ENCODE measurements around the gene IL1RL1.

The IL1RL1 gene

GRCh38 chr2:102310964-102311640 is at the start of gene IL1RL1:
TSS of gene IL1RL1 (plus strand) at chr2:102311563. CDS start at chr2:102338265, 26,702 bp downstream.
- DNase-seq, result no peak

DNA sequence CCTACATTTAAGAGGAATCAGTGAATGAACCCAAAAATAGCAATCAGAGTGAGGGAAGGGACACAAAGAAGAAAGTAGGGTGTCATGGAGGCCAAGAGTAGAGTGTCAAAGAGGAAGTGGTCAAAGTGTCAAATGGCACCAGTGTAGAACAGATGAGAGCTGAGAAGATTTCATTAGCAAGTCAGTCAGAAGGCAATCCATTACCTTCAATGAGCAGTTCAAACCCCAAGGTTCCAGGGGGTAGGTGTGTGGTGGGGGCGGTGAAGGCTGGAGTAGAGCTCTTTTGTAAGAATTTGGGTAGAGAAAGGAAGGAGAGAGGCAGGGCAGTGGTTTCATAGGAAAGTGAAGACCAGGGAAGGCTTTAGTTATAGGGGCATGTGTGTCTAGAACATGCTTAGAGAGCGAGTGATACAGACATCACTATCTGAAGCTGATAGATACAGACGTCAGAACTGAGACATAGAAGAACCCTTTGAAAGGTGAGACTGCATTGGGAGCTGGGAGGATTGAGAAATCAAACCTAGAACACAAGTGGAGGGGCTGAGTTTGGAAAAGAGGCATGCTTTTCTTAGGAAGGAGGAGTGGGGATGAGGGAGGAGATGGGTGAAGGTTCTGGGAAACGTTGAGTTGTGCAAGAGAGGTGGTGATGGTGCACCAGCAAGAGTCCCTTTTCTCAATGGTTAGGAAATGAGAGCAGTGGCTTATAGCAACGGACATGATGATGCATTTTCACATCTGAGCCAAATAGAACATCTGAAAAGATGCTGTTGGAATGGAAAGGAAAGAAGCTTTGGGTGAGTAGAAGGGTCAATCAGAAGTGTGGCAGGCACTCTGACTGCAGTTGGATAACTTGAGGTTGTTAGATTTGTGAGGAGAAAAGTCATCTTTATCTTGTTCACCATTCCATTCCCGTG is 48.9 kb upstream of the IL1RL1 start:
- no peak for DNase-seq

- DNase-seq, result no peak
These were observed 46.4 kb upstream of the IL1RL1 start for GRCh38 chr2:102264952-102265351.

GRCh38 chr2:102266204-102266603 is 45.2 kb upstream of the IL1RL1 start:
- no peak for DNase-seq

DNA sequence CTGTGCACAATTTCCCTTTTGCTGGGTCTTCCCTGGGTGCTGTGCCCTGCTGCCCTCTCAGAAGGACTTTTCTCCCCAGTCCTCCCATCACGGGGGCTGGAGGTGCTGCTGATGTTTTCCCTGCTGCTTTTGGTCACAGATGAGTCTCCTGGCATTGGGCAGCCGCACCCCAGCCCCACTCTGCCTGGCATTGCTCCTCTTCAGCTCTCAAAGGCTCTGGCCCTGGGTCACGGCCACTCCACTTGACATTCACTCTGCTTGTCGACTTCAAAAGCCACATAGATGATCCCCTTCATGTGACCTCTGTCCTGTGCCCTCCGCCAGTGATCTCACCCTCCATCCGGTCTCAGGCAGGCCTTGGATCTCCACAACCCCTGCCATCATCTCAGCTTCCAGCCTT is 43.6 kb upstream of the IL1RL1 start:
- no peak for DNase-seq

GRCh38 chr2:102268510-102269199 is 42.7 kb upstream of the IL1RL1 start:
- no peak for DNase-seq

- no peak for DNase-seq
These were observed 42.2 kb upstream of the IL1RL1 start for GRCh38 chr2:102269200-102269524.

DNA sequence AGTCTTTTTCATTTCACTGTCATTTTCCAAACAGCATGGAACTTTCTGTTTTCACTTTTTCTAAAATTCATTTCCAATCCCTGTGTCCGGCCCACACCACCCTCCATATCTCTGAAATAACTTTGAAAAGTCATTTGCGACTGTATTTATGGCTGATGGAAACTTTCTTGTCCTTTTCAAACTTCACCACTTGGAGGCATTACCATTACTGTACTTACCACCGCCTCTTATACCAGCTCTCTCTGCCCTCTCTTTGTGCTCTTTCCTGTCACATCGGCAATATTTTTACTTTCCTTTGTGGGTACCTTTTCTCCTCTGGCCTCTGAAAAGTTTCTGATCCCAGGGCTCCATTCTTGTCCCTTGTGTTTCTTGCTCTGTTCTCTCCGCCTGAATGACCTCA is 39.5 kb upstream of the IL1RL1 start:
- DNase-seq, result no peak

DNA sequence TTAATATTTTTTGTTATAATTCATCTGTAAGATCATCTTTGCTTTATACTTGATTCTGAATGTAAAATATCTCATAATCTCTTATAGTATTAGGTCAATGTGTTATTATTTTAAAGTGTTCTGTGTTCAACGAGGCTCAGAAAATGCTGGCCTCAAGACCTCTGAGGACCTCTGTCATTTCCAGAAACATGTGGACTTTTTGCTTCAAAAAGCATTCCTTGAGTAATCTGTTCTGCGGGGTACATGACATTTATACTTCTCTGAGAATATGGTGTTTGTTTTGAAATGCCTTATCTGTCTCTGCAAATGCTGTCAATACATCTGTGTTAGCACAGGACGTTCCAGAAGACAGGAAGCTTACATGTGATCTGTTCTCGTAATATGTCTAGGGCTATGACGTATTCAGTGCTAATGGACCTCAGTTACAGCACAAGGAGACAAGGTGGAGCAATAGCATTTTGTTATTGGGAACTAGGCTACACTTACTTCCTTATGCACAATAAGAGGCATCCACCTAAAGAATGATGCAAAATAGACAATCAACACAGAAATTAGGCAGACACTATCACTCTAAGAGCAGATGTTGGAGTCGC is 37.6 kb upstream of the IL1RL1 start:
- no peak for DNase-seq

DNA sequence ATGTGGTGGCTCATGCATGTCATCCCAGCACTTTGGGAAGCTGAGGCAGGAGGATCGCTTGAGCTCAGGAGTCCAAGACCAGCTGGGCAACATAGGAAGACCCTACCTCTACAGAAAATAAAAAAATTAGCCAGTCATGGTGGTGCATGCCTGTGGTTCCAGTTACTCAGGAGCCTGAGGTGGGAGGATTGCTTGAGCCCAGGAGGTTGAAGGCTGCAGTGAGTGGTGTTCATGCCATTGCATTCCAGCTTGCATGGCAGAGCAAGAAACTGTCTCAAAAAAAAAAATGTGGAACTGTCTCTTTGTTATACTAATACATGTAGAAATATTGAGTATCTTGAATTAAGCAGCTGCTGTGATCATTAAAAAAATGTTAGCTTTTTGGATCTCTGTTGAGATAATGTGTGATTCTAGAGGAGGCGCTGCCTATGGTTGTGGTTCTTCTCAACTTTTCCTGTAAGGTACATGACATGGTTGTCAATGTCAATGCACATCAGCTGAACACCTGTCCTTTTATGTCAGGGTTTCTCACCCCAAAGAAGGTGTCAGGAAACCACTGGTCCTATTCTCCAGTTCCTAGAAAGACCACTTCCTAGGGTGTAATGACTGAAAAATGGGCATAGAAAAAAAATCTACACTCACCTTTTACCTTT is 34.7 kb upstream of the IL1RL1 start:
- DNase-seq, result no peak

DNA sequence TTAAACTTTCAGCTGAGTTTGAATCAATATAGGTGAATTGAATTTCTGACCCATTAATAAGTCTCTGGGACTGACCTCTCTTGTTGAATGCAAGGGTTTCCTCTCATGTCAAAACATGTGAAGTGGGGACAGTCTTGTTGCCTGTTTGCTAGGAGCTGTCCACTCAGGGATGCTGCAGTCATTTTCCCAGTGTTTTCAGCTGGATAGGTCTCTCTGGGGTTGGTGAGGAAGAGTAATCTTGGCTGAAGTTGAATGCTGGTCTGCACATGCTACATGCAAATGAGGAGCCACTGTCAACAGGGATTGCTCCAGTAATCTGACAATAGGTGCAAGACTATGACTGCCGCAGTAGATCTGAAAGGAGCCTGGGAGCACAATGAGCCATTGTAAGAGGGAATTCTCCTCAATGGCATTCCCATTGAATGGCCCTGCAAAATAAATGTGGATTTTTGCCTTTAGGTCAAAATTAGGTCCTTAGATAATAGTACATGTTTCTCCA is 34.1 kb upstream of the IL1RL1 start:
- DNase-seq, result no peak

DNA sequence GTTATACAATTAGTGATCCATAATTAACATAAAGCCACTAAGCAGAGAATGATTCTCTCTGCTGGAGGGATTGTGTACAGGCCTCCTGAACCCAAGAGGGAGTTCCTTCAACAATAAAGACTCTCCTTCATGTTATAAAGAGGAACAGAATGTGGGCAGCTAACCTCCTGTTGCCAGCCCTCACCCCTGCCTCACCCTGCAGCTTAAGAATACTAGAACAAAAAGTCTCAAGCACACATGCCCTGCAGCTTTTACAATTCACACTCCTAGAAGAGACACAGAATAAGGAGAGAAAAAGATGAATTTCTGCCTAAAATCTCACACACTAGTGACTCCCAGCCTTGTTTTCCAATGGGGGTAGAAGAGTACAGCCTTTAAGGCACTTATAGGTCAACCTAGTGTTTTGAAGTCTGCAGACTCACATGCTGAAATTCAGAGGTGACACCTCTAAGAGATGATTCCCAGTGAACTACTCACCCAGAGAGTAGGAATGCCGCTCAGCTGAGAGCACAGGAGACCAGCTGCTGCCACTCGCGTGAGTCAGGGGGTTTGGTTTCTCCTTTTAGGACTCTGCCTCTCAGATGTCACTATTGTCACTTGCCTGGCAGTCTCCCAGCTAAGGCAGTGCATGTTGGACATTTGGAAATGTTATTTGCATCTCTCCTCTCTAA is 32.5 kb upstream of the IL1RL1 start:
- DNase-seq, result no peak

DNA sequence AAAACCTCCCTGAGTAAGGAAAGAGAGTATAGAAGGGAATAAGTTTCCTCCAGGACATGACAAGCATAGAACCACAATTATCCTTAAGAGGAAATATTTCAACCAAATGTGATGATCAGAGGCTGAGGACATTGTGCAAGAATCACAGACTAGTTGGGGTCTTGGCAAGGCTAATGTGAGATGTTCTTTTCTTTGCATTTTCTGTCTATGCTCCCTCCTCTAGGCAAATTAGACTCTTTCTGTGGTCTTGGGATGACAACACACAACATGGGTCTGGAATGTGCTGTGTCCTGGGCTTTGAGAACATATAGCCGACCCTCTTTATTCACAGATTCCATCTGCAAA is 32.0 kb upstream of the IL1RL1 start:
- no peak for DNase-seq

- DNase-seq, result no peak
These were observed 28.7 kb upstream of the IL1RL1 start for GRCh38 chr2:102282678-102283091.

DNA sequence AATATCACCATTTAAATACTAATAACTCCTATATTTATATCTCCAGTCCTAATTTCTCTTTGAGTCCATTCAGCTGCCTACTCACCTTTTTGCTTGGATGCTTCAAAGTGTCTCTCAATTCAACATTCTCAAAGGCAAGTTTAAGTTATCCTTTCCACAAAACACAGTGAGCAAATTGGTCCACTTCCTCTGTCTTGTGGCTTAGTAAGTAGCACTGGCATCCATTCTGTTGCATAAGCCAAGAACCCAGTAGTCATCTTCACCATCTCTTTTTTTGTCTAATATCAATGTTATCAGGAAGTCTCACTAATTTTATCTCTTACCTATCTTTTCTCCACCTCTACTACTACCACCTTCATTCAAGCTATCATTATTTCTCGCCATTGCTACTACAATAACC is 27.4 kb upstream of the IL1RL1 start:
- DNase-seq, result no peak

GRCh38 chr2:102284611-102285010 is 26.8 kb upstream of the IL1RL1 start:
- DNase-seq, result no peak

- no peak for DNase-seq
These were observed 26.0 kb upstream of the IL1RL1 start for GRCh38 chr2:102285368-102285767.

- no peak for DNase-seq
These were observed 25.3 kb upstream of the IL1RL1 start for GRCh38 chr2:102286041-102286440.

- no peak for DNase-seq
These were observed 22.2 kb upstream of the IL1RL1 start for GRCh38 chr2:102289129-102289528.

GRCh38 chr2:102290594-102290993 is 20.8 kb upstream of the IL1RL1 start:
- DNase-seq, result no peak

- DNase-seq, result no peak
These were observed 19.9 kb upstream of the IL1RL1 start for GRCh38 chr2:102291319-102292075.
